OCI-M2 (cell line): ENCODE results near the gene DSE.

Experiments
- DNase-seq: peaks from one replicate; lab custom pipeline; 2025; ENCODE audit not compliant: unreplicated experiment; lab: John Stamatoyannopoulos, UW

DSE gene

DNA sequence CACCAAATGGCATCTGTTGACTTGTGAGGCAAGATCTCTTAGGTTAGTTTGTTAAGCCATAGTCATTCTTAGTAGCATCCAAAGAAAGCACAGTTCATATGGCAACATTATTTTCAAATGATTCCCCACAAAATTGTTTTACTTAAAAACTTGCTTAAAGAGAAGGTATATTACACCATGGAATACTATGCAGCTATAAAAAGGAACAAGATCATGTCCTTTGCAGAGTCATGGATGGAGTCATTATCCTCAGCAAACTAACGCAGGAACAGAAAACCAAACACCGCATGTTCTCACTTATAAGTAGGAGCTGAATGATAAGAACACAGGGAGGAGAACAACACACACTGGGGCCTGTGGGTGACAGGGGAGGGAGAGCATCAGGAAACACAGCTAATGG, 10.9 kb upstream of the DSE start:
- no peak for DNase-seq

DNA sequence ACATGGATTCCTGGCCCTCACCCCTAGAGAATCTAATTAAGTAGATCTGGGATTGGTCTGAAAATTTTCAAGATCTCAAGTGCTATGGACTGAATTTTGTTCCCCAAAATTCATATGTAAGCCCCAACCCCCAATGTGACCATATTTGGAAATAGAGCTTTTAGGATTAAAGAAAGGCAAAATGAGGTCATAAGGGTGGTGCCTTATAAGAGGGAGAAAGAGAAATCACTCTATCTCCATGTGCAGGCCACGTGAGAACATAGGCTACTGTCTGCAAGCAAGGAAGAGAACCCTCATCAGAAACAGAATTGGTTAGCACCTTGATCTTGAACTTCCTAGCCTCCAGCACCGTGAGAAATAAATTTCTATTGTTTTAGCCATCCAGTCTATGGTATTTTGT, 8.5 kb upstream of the DSE start:
- DNase-seq = no peak

DNA sequence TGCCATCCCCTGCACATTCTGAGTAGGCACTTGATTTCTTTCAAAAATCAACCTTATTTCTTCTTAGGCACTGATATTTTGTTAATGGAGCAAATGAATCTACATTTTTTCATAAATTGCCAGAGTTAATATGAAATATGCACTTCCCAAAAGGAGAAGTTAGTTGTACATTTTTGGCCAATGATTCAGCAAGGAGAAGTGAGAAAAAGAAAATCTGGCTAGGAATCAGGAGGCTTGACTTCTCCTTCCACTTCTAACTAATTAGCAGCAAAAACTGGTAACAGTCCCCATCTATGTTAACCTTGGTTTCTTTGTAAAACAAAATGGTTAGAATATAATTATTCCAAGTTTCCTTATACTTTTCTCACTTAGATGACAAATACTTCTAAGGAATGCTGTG, 7.0 kb upstream of the DSE start:
- no peak for DNase-seq

DNA sequence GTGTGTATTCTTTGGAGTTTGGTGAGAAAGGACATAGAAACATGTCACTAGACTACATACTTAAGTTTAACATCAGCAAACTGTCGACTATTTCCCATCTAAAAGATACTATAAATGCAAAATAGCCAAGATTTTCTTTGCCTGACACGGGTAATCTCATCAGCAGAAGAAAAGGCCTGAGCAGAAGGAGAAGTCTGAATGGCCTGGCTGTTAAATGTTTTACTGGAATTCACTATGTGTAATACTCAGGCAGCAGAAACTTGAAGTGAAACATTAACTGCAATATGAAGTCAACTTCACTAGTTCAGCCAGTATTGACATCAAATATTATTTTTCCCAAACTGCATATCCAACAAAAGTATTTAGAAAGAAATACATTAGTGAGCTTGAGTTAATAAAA, 6.4 kb upstream of the DSE start:
- no peak for DNase-seq

DNA sequence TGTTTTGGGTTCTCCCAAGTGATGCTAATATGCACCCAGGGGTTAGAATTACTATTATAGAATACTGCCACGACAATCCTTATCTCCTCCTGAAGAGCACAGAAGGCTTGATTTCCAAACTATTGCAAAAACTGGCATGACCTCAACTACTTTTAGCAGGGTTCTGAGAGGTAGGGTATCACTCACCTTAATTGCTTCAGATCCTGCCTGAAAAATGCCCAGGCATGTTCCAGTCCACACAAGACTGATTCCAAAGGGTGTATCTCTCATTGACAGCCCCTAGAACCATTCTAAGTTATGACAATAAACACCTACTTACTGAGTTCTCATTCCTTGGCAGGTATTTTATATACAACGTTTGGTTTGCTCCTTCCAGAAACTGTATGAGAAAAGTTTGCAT, 5.0 kb upstream of the DSE start:
- no peak for DNase-seq

DNA sequence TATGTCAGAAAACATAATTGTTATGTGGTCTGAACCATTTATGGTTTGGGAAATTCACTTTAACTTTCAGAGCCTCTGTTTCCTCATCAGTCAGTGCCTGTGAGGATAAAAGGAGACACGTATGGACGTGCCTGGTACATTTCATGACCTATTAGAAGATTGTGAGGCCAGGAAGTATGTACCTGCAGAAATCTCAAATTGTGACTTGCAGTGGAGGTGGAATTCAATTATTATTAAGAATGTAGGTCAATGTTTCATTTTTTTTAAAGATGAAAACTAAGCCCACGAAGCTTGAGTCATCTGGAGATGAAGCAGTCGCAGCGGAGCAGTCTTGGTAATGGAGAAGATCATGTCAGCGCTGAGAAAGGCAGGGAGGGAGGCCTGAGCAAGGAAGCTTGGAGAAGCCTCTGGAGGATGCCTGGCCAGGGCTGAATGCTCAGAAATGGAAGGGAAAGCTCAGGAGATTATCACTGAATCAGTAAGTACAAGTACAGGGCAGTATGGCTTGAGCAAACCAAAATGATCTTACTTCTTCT, 3.9 kb upstream of the DSE start:
- no peak for DNase-seq

DNA sequence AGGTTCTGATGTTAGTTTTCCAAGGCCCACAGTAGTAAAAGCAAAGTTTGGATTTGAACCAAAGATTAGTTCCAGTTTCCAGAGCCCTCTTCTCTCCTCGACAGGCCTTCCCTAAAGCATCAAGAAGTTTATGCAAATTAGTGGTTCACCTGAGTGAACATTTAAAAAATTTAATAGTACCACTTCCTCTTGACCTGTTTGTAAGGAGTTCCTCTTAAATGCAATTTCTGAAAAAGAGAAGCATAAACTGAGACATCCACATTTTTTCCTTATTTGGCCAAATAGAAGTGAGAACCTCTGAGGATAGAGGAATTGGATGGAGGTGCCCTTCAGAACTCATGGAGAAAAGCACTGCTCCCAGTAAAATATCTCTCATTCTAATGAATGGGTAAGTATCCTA, 1.2 kb upstream of the DSE start:
- no peak for DNase-seq

DNA sequence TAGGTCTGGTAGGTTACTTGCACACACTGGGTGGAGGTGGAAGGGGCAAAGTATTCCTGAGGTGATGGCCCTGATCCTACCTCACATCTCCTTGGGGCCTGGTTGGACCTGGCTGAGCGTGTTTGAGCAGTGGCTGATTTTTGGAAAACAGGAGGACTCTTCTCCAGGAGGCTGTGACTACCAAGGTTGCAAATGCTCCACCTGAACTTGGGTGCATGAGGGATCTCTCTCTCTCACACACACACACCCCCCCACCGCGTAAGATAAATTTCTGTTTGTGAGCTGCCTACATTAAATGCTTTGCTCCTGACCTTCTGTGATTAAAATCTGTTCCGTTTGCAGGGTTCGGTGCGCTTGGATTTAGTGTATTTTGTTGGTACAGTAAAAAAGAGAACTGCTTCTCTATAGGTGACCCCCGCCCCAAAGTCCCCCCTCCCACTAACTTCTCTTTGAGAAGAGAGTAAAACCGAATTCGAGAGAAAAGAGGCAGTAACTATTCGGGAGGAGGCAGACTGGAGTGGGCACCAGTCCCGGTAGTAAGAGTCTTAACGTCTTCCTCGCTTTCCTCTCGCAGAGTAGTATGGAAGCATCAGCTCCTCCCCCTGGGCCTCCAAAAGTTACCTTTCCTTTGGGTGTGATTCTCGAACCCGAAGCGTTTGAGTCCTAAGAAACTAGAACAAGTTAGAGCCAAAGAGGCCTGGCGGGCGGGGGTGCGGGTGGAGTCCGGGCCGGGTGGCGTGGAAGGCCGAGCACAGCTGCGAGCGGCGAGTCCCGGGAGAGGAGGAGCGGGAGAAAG, 585 bp upstream of the DSE start:
- DNase-seq = no peak

DNA sequence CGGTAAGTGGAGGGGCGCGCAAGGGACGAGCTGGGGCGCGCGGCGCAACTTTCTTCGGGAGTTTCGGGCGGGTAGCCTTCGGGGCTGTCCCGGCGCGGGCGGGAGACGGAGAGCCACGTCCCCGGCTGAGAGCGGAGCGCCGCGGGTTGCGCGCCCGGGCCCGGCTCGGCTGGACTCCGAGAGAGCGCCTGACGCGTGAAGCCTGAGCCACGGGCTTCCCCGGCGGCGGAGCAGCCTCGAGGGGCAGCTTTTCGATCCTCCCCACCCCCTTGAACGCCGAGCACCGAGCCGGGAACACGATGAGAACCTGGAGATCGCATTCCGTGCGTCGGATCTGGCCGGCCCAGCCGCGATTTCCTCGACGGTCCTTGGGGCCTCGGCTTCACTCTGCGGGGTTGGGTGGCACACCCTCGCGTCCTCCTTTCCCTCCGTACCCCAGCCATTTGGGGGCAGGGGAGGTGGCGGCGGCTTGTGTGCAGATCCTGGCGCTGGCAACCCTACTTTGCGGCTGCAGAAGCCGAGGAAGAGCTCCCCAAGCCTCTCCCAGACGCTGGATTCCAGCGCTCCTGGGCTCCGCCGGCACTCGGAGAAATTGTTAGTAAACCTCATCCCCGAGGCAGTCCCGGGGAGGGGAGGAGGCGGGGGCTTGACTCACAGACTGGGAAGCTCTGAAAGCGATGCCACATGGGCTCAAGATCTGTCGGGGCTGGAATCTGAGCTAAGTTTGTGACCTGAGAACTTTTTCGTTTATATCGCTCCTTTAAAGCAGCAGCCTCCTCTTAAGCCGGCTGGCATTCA, 572 bp downstream of the DSE start:
- DNase-seq = no peak

DNA sequence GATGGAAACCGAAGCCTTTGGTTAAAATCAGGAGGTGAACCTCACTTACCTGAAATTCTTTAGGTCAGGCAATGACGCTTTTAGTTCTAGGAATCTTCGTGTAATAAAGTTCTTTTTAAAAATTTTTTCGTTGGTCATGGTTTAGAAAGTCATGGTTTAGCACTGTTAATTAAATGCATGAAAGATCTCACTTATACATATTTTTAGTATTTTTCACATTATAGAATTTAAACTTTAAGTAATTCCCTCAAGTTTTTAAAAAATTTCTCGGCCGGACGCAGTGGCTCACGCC, 1.1 kb downstream of the DSE start:
- DNase-seq = no peak

DNA sequence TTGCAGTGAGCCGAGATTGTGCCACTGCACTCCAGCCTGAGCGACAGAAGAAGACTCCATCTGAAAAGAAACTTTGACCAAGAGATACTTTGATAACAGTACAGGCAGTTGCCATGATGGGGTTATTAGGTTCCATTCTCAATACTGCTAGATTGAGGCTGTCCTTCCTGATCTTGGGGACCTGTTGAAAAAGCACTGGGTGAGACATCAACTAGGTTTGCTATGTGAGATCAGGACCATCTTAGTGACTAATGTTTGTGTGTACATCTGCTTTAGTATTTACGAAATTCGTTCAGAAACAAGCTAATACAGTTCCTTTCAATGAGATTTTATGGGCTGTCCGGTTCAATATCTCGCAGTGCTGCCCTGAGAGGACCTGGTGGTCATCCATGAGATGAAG, 2.6 kb downstream of the DSE start:
- DNase-seq = no peak

DNA sequence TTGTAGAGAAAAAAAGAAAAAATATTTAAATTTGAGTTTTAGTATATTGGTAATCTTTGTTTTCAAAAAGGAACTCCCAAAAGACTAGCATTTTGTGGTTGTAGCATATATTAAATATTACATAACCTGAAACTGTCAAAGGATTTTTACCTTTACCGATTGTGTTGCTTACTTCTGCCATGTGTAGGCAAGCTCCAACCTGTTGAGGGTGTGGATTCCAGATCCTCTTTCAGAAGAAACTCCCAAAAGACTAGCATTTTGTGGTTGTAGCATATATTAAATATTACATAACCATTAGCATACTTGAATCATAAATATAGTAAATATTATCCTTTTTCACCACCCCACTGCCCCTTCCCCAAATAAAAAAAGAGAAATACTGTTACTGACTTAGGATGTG, 3.2 kb downstream of the DSE start:
- no peak for DNase-seq

DNA sequence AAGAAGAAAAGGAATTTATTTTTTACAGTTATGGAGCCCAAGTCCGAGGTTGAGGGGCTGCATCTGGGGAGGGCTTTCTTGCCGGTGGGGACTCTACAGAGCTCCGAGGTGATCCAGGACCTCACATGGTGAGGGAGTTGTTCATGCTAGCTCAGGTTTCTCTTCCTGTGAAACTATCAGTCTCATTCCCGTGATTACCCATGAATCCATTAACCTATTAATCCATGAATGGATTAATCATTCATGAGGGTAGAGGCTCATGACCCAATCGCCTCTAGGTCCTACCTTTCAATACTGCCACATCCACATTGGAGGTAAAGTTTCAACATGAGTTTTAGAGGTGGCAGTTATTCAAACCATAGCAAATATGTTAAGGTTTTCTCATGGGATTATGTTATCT, 3.8 kb downstream of the DSE start:
- DNase-seq = no peak

DNA sequence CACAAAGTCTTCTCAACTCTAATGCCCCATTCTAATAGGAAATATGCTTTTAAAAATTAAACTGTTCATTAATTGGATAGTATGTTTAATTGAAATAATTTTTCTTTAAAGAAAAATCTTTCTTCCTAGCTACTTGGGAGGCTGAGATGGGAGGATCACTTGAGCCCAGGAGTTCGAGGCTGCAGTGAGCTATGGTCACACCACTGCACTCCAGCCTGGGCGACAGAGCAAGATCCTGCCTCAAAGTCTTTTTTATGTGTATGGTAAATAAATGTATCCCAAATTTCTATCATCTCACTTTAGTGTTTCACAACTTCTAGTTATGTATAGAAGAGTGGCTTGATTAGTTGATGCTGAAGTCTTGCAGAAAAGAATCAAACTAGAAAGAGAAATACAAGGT, 4.5 kb downstream of the DSE start:
- no peak for DNase-seq

DNA sequence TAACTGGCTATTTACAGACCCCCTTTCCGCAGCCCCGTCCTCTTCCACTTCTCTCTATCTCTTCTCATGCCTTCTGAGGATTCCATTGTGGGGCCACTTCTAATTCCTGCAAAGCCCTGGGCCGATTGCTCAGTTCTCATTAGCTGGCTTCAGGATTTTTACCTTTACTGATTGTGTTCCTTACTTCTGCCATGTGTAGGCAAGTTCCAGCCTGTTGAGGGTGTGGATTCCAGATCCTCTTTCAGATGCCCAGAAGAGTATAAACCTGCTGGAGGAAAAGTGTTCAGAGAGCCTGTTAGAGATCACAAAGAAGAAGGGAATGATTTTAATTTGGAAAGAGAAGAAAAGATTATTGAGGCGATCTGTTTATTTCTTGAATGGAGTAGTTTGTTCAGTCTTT, 5.4 kb downstream of the DSE start:
- no peak for DNase-seq

DNA sequence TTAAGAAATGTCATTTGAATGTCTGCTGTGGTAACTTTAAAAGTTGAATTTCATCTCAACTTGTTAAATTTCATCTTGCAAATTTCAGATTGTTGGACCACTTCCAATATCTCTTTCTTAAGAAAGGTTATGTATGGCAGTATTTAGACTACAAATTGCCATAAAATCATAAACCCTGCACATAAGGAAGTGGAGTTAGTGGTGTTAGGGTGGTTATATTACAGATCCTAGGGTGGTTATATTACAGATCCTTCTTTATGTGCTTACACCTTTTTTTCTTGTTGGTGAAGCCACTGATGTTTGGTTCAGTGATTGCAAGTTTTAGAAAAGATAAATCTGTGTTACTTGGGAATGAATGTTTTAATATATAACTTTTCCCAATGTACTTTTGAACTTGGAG, 9.0 kb downstream of the DSE start:
- no peak for DNase-seq

DNA sequence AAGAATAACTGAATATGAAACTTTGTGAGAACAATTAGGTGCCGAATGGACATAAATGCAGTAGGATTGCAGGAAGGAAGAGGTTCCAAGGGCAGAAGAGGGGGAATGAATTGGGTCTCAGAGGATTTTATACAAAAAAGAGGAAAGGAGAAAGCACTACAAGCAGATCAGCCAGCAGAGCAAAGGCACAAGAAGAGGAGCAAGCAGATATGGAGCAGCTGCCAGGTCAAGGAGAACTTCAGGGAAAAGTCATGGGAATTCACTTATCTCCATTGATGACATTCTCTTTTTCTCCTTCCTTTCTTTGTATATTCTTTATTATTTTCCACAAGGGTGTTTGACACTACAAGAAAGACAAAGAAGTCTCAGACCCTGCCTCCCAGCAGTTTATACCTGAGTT, 9.6 kb downstream of the DSE start:
- DNase-seq = no peak

DNA sequence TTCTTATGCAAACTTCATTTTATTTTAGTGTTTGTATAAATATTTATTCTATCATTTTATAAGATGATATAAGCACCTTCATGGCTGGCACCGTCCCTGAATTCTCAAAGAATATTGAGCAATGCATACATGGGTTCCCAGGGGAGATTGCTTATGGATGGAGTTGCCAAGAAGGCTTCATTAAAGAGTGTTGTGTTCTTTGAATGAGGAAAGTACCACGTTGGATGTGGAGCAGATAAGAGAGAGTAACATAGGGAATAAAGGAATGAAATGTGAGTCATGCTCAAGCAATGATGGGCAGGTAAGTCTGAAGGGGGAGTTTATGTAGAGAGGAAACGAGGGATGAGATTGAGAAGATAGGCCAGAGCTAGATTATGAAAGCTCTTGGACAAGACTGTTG, 10.3 kb downstream of the DSE start:
- DNase-seq = no peak

DNA sequence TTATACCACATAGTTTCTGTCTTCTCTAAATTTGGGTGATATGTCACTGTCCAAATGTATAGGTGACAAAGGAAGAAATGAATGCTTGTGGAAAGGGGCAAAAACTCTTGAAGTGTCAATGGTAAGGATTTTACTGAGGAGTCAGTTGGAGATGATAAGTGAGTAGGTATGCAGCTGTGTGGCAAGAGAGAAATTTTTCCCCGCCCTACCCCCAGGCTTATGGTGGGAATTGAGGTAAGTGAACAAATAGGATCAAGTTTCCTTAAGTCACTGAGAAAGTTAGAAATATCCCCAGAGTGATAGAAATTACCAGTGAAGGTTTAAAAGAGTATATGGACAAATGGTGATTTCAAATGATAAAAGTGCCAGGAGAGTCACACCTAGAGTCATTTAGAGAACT, 11.8 kb downstream of the DSE start:
- no peak for DNase-seq

DNA sequence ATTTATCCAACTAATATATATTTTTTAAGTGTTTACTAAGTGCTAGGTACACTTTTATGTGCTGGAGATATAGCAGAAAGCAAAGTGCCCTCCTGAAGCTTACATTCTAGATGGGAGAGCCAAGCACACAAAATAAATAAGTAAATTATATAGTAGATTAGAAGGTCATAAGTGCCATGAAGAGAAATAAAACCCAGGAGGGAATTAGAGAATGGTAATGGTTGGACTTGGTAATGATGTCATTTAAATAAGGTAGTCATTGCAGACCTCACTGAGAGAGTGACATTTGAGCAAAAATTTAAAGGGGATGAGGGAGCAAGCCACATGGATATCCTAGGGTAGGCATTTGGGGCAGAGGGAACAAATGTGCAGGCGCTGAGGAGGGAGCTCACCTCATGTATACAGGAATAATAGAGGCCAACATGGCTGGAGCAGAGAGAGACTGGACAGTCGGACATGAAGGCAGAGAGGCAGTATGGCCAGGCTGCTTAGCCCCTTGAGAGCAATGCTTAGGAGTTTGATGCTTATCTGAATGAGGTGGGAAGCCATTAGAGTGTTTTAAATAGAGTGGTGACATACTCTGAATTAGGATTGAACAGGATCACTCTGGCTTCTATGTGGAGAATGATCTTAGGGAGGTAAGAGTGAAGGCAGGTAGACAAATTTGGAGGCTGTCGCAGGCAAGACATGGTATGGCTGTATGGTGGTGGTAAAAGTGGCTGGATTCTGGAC, 14.1 kb downstream of the DSE start:
- DNase-seq = no peak

DNA sequence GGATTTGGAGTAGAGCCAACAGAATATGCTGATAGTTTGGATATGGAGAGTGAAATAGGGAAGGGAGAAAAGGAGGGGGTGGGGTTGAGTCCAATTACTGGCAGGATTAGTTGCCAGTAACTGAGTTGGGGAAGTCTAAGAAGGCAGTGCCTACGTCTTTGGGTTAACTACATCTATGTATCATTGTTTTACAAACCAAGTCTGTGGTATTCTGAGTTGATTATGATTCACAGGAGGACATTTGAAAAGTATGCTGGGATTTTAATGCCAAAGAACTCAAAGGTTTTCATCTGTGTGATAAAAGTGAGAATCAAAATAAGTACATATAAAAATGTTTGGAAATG, 14.7 kb downstream of the DSE start:
- DNase-seq = no peak

DNA sequence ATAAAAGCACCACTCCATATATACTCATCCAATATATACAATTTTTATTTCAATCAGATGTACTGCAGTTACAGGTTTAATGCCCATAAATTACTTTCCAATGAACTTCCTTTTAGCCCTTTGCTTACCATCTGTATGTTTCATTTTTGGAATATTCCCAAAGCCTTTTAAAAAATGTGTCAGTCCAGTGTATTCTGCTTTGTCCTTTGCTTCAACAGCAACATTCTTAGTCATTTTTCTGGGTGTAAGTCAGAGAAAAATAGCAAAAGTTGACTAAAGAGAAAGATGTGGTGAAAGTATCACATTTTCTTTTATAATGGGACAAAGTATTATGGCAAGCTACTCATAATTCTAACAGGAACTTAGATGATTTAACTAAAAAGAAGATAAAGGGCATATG, 15.2 kb downstream of the DSE start:
- no peak for DNase-seq
